NCI-H2171 treated with DMSO at 0.1 percent for 48 hours (cell line): ENCODE measurements around the gene NCLN.
A peak's percentile ranks its signal among the peaks of the same experiment; 100 is the strongest.
"Not testable (repeated sequence)": the region's sequence is repeated elsewhere in the genome, so short reads cannot be mapped to it uniquely, and the experiment has no call there.

Experiments used
- DNase-seq: peaks from one replicate; lab custom pipeline; 2025; lab: John Stamatoyannopoulos, UW

The NCLN gene

DNA sequence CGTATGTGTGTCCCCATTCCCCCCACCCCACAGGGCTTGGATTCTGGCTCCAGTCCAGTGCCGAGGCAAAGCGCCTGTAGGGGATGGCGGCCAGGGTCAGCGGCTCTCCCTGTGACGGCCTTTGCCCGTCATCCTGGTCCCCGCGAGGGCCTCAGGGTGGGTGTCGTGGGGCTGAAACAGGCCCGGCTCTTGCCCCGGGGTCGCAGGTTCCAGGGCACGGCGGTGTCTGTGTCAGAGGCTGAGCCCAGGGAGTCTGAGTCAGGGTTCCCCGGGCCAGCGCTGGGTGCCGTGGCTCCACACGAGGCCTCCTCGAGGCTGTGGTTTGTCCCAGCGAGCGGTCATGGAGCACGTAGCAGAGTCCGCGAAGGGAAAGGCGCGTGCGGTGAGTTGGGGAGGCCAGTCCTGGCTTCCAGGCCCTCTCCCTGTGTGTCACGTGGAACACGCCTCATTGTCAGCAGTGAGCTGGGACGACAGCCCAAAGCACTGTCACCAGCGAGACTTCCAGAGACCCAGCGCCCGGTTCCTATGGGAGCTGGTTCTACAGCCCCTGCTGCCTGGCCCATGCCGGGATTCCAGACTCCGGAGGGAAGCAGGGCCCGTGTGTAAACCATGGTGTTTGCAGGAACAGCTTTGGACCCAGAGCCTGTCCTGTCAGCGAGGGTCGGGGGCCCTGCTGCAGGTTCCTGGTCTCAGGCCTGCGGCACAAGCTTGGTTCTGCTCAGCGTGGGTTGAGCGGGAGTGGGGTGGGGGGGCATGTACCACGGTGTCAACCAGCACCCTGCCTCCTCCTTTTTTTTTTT is 13.4 kb downstream of the NCLN start:
- DNase-seq: no peak

DNA sequence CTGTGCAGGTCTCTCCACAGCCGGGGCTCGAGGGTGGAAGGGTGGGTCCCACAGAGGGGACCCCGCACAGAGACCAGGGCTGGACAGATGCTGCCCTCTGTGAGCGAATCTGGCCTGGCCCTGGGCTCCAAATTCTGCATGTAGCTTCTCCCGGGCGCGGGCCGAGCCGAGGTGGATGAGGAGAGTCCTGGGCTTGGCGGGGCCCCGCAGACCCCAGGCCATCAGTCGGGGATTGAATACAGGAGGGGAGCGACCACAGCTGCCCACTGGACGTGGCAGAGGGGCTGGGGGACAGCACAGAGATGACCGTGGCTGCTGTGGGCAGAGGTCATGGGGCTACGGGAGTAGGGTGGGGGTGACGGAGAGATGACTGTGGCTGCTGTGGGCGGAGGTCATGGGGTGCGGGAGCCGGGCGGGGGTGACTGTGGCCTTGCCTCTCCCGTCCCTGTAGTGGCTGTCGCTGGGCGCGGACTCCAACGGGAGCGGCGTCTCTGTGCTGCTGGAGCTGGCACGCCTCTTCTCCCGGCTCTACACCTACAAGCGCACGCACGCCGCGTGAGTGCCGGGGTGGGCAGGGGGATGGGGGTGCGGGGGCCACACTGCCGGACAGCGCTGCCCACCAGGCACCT is 15.5 kb downstream of the NCLN start:
- DNase-seq: no peak

DNA sequence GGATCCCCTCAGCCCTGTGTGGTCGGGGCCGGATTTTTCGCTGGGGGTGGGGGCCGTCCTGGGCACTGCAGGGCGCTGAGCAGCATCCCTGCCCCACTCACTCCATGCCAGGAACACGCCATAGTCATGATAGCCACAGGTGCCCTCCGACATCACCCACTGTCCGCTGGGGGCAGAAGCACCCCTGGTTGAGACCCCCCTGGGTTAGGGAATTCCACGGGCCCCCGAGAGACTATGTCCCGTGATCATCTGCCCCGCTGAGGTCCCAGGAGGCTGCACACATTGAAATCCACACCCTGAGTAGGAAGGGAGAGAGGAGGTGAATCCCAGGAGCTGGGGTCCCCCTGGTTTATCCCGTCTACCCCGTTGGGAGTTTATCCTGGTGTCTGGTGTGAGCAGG is 16.2 kb downstream of the NCLN start:
- DNase-seq: no peak

DNA sequence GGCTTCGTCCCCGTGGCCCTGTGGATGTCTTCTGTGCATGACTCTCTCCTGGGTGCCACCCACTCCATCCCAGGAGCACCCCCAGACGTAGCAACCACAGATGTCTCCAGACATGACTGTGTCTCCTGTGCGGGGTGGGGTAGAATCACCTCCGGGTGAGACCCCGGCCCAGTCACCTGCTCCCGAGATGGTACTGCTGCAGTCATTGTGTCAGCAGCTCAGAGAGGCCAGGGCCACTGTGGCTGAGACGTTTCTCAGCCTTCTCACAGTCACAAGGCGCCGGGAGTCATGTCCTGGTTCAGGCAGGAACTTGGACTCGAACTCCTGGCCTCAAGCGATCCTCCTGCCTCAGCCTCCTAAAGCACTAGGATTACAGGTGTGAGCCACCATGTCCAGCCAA is 16.6 kb downstream of the NCLN start:
- DNase-seq: no peak

DNA sequence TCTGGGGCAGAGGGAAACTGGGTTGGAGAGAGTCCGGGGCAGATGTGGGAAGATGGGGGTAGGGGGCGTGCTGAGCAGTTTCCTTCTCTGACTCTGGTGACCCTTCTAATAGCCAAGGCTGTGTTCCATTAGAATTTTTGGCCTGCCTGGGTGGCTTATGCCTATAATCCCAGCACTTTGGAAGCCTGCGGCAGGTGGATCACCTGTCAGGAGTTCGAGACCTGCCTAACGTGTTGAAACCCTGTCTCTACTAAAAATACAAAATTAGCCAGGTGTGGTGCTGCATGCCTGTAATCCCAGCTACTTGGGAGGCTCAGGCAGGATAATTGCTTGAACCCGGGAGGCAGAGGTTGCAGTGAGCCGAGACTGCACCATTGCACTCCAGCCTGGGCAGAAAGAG is 17.2 kb downstream of the NCLN start:
- DNase-seq: not testable (repeated sequence)

DNA sequence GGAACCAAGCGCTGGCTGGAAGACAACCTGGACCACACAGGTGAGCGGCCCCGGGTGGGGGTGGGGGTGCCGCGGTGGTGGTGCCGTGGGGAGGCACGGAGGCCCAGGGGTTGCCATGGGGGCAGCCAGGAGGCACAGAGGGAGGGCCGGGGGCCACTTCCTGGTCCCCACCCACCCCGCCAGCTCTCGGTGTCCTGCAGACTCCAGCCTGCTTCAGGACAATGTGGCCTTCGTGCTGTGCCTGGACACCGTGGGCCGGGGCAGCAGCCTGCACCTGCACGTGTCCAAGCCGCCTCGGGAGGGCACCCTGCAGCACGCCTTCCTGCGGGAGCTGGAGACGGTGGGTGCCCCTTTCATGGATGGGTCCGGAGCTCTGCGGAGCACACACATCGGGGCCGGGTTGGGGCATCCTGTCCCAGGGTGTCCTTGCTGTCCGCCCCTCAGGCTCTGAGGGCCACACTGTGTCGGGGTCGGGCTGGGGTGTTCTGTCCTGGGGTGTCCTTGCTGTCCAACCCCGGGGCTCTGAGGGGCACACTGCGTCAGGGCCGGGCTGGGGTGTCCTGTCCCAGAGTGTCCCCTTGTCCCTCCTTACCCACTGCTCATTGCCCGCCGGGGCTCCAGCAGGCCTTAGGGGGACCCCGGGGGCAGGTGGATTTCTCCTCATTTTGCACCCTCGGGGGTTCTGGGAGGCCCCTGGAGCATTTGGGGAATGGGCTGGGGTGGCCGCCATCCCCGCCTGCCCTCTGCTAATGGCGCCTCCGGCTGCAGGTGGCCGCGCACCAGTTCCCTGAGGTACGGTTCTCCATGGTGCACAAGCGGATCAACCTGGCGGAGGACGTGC is 18.3 kb downstream of the NCLN start:
- DNase-seq: no peak

DNA sequence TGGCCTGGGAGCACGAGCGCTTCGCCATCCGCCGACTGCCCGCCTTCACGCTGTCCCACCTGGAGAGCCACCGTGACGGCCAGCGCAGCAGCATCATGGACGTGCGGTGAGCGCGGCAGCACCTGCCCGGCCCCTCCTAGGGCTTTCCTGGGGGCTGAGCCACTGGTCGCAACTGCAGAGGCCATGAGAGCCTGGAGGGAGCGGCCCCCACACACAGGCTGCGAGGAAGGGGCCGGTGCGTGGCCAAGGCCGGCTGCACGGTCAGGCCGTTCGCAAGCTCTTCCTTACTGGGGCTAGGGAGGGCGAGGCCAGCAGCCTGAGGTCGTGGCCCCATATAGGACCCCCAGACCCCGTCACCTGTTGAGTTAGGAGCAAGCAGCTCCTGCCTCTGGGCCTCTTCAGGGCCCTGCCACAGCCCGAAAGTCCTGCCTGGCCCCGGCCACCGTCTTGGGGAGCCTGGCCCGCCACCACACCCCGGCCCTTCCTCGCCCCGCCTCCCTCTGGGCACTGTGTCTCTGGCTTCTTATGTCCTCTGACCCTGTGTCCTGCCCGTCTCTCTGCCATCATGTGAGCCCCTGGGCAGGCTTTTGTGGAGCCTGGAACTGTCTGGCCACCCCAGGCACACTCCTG is 19.0 kb downstream of the NCLN start:
- no peak for DNase-seq

DNA sequence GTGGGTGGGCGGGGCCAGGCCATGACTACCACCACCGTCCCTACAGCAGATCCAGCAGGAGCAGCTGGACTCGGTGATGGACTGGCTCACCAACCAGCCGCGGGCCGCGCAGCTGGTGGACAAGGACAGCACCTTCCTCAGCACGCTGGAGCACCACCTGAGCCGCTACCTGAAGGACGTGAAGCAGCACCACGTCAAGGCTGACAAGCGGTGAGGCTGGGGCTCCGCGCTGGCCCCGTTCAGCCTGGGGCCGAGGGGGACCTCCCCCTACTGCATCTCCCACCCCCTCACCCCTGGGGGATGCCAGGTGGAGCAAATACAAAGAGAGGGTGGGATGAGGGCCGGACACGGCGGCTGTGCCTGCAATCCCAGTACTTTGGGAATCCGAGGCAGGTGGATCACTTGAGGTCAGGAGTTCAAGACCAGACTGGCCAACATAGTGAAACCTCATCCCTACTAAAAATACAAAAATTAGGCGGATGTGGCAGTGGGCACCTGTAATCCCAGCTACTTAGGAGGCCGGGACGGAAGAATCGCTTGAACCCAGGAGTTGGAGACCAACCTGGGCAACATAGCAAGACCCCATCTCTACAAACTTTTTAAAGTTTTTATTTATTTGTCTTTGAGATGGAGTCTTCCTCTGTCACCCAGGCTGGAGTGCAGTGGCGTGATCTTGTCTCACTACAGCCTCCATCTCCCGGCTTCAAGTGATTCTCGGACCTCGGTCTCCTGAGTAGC is 20.7 kb downstream of the NCLN start:
- DNase-seq: no peak

DNA sequence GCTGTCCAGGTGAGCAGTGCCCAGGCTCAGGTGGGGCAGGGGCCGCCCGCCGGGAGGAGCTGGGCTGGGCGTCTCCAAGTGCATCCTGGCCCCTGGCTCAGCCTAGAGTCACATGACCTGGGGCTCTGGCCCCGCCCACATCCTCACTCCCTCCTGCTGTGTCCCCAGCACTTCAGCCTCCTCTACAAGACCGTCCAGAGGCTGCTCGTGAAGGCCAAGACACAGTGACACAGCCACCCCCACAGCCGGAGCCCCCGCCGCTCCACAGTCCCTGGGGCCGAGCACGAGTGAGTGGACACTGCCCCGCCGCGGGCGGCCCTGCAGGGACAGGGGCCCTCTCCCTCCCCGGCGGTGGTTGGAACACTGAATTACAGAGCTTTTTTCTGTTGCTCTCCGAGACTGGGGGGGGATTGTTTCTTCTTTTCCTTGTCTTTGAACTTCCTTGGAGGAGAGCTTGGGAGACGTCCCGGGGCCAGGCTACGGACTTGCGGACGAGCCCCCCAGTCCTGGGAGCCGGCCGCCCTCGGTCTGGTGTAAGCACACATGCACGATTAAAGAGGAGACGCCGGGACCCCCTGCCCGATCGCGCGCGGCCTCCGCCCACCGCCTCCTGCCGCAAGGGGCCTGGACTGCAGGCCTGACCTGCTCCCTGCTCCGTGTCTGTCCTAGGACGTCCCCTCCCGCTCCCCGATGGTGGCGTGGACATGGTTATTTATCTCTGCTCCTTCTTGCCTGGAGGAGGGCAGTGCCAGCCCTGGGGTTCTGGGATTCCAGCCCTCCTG is 21.9 kb downstream of the NCLN start:
- DNase-seq: no peak

DNA sequence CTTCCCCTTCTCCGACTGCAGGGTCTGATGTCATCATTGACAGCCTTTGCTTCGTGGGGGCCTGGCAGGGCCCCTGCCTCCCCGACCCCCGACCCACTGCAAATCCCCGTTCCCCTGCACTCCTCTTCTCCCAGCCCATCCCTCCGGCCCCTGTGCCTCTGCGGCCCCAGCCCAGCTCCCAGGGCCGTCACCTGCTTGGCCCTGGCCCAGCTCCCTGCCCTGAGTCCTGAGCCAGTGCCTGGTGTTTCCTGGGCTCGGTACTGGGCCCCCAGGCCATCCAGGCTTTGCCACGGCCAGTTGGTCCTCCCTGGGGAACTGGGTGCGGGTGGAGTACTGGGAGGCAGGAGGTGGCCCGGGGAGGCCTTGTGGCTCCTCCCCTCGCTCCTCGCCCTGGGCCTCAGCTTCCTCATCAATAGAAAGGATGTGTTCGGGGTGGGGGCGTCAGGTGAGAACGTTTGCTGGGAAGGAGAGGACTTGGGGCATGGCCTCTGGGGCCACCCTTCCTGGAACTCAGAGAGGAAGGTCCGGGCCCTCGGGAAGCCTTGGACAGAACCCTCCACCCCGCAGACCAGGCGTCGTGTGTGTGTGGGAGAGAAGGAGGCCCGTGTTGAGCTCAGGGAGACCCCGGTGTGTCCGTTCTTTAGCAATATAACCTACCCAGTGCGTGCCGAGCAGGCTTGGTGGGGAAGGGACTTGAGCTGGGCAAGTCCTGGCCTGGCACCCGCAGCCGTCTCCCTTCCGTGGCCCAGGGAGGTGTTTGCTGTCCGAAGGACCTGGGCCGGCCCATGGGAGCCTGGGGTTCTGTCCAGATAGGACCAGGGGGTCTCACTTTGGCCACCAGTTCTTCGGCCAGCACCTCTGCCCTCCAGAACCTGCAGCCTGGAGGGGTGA is 22.8 kb downstream of the NCLN start:
- DNase-seq: no peak

DNA sequence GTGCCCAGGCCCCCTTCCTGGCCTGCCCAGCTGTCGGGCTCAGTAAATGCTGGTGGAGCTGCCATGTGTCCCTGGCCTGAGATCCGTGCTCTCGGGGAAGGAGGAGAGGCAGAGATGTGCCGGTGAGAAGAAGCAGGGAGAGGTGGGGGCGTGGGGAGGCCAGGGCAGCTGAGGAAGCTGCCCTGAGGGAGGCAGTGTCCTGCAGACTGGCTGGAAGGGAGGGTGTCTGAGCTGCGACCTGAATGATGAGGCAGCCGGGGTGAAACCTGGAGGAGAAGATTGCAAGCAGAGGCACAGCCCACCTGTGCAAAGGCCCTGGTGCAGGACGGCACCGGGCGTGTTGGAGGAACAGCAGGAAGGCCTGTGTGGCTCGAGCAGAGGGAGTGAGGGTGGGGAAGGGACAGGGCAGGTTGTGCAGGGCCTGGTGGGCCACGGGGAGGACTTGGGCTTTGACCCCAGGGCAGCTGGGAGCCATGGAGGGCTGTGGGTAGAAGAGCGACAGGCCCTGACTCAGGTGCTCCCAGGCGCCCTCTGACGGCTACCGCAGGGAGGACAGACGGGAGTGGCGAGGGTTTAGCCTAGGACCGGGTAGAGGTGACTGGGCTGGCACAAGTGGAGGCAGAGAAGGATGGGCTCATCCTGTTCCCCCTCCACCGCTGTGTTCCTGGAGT is 24.8 kb downstream of the NCLN start:
- peak; percentile 28 for DNase-seq

DNA sequence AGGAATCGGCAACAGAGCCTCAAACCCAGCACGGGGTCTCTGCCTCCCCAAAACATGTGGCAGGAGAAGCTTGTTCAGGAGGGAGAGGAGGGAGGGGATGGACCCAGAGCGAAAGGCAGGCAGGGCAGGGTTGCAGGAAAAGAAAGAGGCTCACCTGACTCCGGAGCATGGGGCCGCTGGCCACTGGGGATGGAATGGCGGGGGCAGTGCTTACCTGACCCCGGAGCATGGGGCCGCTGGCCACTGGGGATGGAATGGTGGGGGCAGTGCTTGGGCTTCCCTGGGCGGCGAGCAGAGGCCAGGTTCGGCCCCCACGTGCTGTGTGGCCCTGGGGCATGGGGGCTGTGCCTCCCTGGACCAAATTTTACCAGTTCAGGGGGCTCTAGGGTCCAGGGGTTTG is 25.5 kb downstream of the NCLN start:
- no peak for DNase-seq

DNA sequence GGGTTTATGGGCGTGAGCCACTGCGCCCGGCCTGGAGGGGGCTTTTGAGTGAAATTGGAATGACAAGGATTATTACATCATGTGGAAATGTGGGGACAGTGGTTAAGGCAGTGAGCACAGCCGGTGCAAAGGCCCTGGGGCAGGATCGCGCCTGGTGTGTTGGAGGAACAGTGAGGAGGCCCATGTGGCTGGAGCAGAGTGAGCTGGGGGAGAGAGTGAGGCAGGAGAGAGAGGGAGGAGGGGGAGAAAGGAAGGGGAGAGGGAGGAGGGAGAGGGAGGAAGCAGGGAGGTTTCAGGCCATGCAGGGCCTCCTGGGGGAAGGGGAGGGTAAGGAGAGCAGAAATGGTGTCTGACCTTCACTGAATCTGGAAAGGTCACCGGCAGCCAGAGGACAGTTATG is 27.4 kb downstream of the NCLN start:
- no peak for DNase-seq

DNA sequence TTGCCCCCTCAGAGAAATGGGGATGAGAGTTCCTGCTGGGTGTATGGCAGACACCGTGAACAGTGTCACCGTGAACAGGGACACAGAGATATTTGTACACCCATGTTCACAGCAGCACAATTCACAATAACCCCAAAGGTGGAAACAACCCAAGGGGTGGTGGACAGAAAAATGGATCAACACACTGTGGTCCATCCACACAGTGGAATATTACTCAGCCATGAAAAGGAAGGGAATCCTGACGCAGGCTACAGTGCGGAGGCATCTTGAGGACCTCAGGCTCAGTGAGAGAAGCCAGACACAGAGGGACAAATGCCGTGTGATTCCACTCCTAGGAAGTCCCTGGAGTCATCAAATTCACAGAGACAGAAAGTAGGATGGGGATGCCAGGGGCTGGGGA is 31.1 kb downstream of the NCLN start:
- DNase-seq: no peak

DNA sequence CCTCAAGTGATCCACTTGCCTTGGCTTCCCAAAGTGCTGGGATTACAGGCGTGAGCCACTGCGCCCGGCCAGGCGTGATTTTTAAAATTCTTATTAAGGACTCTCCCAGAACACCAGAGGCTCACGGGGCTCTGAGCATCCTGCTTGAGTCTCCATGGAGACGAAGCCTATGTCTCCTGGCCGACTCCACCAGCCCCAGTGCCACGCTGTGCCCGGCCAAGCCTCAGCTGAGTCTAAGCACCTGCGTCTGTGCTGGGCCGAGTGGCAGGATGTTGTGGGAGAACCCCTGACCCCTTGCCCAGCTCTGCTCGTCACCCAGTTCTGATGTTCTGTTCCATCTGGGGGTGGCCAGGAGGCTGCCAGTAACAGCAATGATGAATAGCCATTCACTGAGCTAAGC is 34.8 kb downstream of the NCLN start:
- DNase-seq: no peak

DNA sequence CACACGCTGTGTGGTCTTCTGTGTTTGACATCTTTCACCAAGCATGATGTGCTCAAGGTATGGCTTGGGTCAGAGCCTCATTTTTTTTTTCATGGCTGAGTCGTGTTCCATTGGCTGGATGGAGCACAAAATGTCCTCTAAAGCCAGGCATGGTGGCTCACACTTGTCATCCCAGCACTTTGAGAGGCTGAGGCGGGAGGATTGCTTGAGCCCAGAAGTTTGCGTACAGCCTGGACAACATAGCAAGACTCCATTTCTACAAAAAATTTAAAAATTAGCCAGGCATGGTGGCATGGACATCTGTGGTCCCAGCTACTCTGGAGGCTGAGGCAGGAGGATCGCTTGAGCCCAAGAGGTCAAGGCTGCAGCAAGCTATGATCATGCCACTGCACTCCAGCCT is 35.8 kb downstream of the NCLN start:
- DNase-seq: not testable (repeated sequence)

DNA sequence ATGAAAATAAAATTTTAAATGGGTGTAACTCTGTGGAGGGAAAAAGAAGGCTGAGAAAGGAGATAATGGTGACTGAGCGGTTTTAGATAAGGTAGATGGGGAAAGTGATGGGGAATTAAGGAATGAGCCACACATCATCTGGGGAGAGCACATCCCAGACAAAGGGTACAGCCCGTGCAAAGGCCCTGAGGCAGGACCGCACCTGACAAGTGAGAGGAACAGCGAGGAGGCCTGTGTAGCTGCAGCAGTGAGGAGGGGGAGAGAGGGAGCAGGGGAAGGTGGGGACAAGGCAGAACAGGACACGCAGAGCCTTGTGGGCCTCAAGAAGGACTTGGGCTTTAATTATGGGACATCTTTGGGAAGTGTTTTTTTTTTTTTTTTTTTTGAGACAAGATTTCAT is 37.0 kb downstream of the NCLN start:
- no peak for DNase-seq

DNA sequence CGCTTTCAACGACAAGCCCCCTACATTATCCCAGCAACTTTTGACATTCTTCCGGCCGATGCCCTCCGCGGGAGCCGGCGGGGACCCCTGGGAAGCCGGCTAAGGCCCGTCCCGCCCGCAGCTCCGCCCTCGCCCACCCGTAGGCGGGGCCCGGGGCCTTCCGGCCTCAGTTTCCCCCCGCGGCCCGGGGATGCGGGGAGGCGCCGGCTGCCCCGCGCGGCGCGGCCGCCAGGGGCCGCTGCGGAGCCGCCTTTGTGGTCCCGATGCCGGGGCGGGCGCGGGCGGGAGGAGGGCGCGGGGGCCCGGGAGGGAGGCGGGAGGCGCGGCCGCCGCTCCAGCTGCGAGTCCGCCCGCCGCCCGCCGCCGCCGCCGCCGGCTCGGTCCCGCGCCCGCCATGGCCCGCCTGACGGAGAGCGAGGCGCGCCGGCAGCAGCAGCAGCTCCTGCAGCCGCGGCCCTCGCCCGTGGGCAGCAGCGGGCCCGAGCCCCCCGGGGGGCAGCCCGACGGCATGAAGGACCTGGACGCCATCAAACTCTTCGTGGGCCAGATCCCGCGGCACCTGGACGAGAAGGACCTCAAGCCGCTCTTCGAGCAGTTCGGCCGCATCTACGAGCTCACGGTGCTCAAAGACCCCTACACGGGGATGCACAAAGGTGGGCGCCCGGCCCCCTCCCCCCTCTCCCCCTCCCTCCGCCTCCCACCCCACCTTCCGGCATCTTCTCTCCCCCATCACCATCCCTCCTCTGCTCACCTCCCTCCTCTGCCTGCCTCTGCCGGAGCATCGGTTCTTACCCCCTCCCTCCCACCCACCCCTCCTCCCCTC is 38.8 kb downstream of the NCLN start, which contains the start of gene CELF5:
Gene CELF5 (plus strand): TSS at position 316 of the 823 bp plus-strand sequence. CDS start 79 bp downstream, at position 395.
- DNase-seq: peak; percentile 62
